CD4-positive, alpha-beta T cell (primary cell): ENCODE measurements around the gene TGFB1I1. TPM values are rescaled to one million over a fixed set of nuclear protein-coding genes. Genes with fewer than 3 reads are reported as not detected.

ENCODE experiments used
- ATAC-seq: fragments of 200-7000 bp; cut with Tn5 transposase; one replicate; pipeline ENCODE4 v1.10.0; 2022; ENCODE audit warnings: mild to moderate bottlenecking; ENCODE audit not compliant: poor library complexity
- CTCF ChIA-PET: fragments of 350-600 bp; sonication (Branson Sonifier 250); formaldehyde crosslinking; loops from one replicate; lab custom pipeline; 2021; ENCODE audit warnings: antibody characterized with exemption, inconsistent platforms; lab: Charles Lee
- POLR2A ChIA-PET: fragments of 350-600 bp; sonication (Branson Sonifier 250); formaldehyde crosslinking; loops from one replicate; lab custom pipeline; 2021; ENCODE audit warnings: antibody characterized with exemption, inconsistent platforms; lab: Charles Lee
- DNase-seq, 14 experiments: peaks; one replicate each; pipeline ENCODE4 v3.0.0-alpha.2; 2013 to 2020; ENCODE audit warnings: mixed read lengths in 2 of 14
- H3K27ac ChIP-seq, 2 donors: one replicate each; pipeline versions ENCODE4 v1.5.1 to v1.7.0; 2013; ENCODE audit warnings: low read length in 2 of 2, low read depth in 1 of 2, mild to moderate bottlenecking in 1 of 2
- H3K27me3 ChIP-seq, 2 experiments: 1 replicate in 1 of 2; 2 replicates in 1 of 2; pipeline versions ENCODE4 v1.6.1 to v1.7.0; 2013; ENCODE audit warnings: low read length in 2 of 2, control low read depth in 1 of 2, mild to moderate bottlenecking in 1 of 2, moderate library complexity in 1 of 2; ENCODE audit not compliant: insufficient read depth in 2 of 2, control insufficient read depth in 1 of 2
- H3K36me3 ChIP-seq: one replicate; pipeline ENCODE4 v1.6.1; 2013; ENCODE audit warnings: low read length, control low read depth; ENCODE audit not compliant: insufficient read depth
- H3K4me1 ChIP-seq: one replicate; pipeline ENCODE4 v1.6.1; 2013; ENCODE audit warnings: low read length, control low read depth; ENCODE audit not compliant: insufficient read depth
- H3K4me3 ChIP-seq: one replicate; pipeline ENCODE4 v1.5.1; 2013; ENCODE audit warnings: mild to moderate bottlenecking, low read length, moderate library complexity
- H3K9me3 ChIP-seq, 2 experiments: 1 replicate in 1 of 2; 2 replicates in 1 of 2; pipeline versions ENCODE4 v1.6.1 to v1.7.0; 2013; ENCODE audit warnings: low read length in 2 of 2, mild to moderate bottlenecking in 2 of 2, control low read depth in 1 of 2, moderate library complexity in 1 of 2; ENCODE audit not compliant: control insufficient read depth in 1 of 2, insufficient read depth in 1 of 2
- H3K27ac Mint-ChIP-seq: one replicate; pipeline ENCODE4 v1.8.0; 2020; ENCODE audit warnings: mixed read lengths
- H3K27me3 Mint-ChIP-seq: one replicate; pipeline ENCODE4 v1.8.0; 2021; ENCODE audit warnings: mixed read lengths
- H3K36me3 Mint-ChIP-seq: one replicate; pipeline ENCODE4 v1.8.0; 2021; ENCODE audit warnings: low read depth, mixed read lengths
- H3K4me1 Mint-ChIP-seq: one replicate; pipeline ENCODE4 v1.8.0; 2021; ENCODE audit warnings: low read depth, mixed read lengths
- H3K4me3 Mint-ChIP-seq: one replicate; pipeline ENCODE4 v1.8.0; 2020; ENCODE audit warnings: mild to moderate bottlenecking, mixed read lengths
- H3K9me3 Mint-ChIP-seq: one replicate; pipeline ENCODE4 v1.8.0; 2020; ENCODE audit warnings: mixed read lengths
- CTCF ChIP-seq: fragments of 200-600 bp; IDR thresholded peaks from one replicate; pipeline ENCODE4 v1.8.0; 2022; ENCODE audit warnings: antibody characterized with exemption, mild to moderate bottlenecking
- intact Hi-C, 2 experiments: fragments of 100-400 bp; cut with DNase I in 1 of 2; cut with micrococcal nuclease in 1 of 2; formaldehyde crosslinking; loops; one replicate each; pipeline versions ENCODE4 v1.15.1 to v1.9.0; 2023 to 2025; cut with DNase I, micrococcal nuclease
- total RNA-seq, 174 experiments: library from RNA in 2 of 174; stranded (reverse) in 2 of 174; gene quantifications; one replicate each; pipeline ENCODE4 v1.2.3 and lab custom pipeline; 2021 to 2026

TGFB1I1 gene
- total RNA-seq, 2 experiments from 2014 or later = 0.36 to 0.42 TPM

DNA sequence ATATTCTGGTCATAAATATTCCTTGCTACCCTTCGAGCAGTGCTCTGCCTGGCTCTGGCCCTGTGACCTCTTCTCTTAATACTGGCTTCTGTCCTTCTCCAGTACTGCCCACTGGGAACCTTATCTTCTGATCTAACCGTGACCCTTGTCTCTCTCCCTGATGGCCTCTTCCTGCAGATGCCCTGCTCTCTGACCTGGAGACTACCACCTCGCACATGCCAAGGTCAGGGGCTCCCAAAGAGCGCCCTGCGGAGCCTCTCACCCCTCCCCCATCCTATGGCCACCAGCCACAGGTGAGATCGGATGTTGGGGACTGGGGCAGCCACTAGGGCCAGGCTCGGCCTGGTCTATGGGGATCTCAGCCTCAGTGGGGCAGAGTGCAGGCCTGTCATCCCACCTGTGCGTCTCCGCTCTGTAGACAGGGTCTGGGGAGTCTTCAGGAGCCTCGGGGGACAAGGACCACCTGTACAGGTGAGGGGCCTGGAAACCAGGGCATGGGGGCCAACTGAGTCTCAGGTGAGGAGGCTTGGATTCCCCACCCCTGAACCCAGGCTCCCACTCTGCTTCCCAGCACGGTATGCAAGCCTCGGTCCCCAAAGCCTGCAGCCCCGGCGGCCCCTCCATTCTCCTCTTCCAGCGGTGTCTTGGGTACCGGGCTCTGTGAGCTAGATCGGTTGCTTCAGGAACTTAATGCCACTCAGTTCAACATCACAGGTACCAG, 1.5 kb downstream of the TGFB1I1 start:
- Histone ChIP-seq H3K27ac (no peak overlapping the region), H3K27me3 (peaks cover 10 to 24% of the 10 kb centered on the region in 2 experiments), H3K4me1 (peaks cover 47% of the 10 kb centered on the region), H3K9me3 (peaks cover 0 to 6% of the 10 kb centered on the region in 2 experiments), H3K36me3 (no peaks in the 10 kb centered on the region), H3K4me3 (no peak overlapping the region)
- TF ChIP-seq CTCF = no peak
- Mint-ChIP-seq H3K9me3 (no peaks in the 10 kb centered on the region), H3K4me1 (peaks cover 28% of the 10 kb centered on the region), H3K4me3 (no peak overlapping the region), H3K27me3 (peaks cover 13% of the 10 kb centered on the region), H3K36me3 (no peaks in the 10 kb centered on the region), H3K27ac (no peak overlapping the region)
- ChIA-PET POLR2A (no interaction called here), CTCF (no interaction called here)
- peak in 1 of 14 experiments; percentile 23 for DNase-seq
- ATAC-seq = no peak
- intact Hi-C loops = loop anchor here in 1 of 2 experiments (5.0 kb wide), 1 partner anchor 384 kb away; no protein-coding TSS in a partner anchor

- ChIA-PET CTCF (interaction anchor here (1.6 kb wide), 1 partner anchor 14 kb away, joined by 6 read pairs; no protein-coding TSS in a partner anchor), POLR2A (interaction anchor here (3.7 to 6.2 kb wide), 2 partner anchors 15 to 34 kb away, joined by 32 to 69 read pairs; partner anchors contain the start of genes ARMC5 and RUSF1)
- Histone ChIP-seq H3K4me3 (no peak overlapping the region), H3K4me1 (peaks cover 47% of the 10 kb centered on the region), H3K9me3 (peaks cover 0 to 6% of the 10 kb centered on the region in 2 experiments), H3K27ac (no peak overlapping the region), H3K36me3 (no peaks in the 10 kb centered on the region), H3K27me3 (peaks cover 10 to 24% of the 10 kb centered on the region in 2 experiments)
- H3K36me3 Mint-ChIP-seq = no peaks in the 10 kb centered on the region
- H3K4me3 Mint-ChIP-seq = peak overlapping the region; percentile 38
- peaks cover 13% of the 10 kb centered on the region for H3K27me3 Mint-ChIP-seq
- intact Hi-C loops = loop anchor here in 1 of 2 experiments (5.0 kb wide), 1 partner anchor 383 kb away; no protein-coding TSS in a partner anchor
- TF ChIP-seq CTCF = no peak
- H3K9me3 Mint-ChIP-seq = no peaks in the 10 kb centered on the region
- ATAC-seq (no peak), DNase-seq (peak in 1 of 14 experiments; percentile 9)
- H3K4me1 Mint-ChIP-seq = peaks cover 28% of the 10 kb centered on the region
- H3K27ac Mint-ChIP-seq = no peak overlapping the region
Observed at GRCh38 chr16:31474173-31474714, 2.3 kb downstream of the TGFB1I1 start.

DNA sequence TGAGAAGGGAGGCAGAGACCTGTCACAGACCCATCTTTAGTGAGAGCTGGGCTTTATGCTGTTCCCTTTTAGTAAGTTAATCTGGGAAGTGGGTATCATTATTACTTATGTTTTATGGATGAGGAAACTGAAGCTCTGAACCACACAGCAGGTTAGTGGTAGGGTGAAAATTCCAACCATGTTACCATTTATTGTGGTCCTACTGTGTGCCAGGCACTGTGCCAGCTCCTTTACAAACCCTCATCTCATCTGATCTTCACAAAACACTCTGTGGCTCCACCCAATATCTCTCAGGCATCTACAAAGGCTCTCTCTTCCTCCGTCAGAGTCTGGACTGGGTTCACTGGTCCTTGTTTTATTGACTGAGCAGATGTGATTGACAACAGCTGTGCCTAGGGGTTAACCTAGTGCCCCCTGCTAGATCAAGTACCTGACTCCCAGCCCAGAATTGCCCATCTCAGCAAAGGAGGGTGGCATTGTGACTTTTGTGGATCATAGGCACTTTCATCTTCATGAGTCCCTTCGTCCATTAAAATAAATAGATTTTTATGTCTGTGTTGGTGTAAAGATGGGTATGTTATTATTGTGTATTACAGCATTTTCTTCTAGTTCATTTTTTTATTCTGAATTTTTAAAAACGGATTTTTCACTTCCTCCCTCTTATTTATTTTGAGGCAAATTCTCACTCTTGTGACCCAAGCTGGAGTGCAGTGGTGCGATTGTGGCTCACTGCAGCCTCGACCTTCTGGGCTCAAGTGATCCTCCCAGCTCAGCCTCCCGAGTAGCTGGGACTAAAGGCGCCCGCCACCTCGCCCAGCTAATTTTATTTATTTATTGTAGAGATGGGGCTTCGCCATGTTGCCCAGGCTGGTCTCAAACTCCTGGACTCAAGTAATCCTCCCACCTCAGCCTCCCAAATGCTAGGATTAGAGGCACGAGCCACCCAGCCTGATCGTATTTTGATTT, 3.1 kb downstream of the TGFB1I1 start:
- intact Hi-C loops = loop anchor here in 1 of 2 experiments (5.0 kb wide), 1 partner anchor 382 kb away; no protein-coding TSS in a partner anchor
- H3K9me3 Mint-ChIP-seq = no peaks in the 10 kb centered on the region
- ATAC-seq (no peak), DNase-seq (no peak)
- H3K9me3 ChIP-seq = peaks cover 0 to 6% of the 10 kb centered on the region in 2 experiments
- no peak overlapping the region for H3K27ac ChIP-seq
- H3K36me3 ChIP-seq = no peaks in the 10 kb centered on the region
- no peak overlapping the region for H3K27ac Mint-ChIP-seq
- H3K36me3 Mint-ChIP-seq = no peaks in the 10 kb centered on the region
- no peak for TF ChIP-seq CTCF
- ChIA-PET POLR2A (interaction anchor here (1.0 to 6.2 kb wide), 5 partner anchors 13 to 399 kb away, joined by 3 to 69 read pairs (median 32); partner anchors contain the start of genes ARMC5, RUSF1 and ZNF267), CTCF (interaction anchor here (1.6 kb wide), 1 partner anchor 14 kb away, joined by 6 read pairs; no protein-coding TSS in a partner anchor)
- H3K4me1 ChIP-seq = peaks cover 47% of the 10 kb centered on the region
- peaks cover 13% of the 10 kb centered on the region for H3K27me3 Mint-ChIP-seq
- H3K4me3 Mint-ChIP-seq = peak overlapping the region; percentile 38
- peaks cover 28% of the 10 kb centered on the region for H3K4me1 Mint-ChIP-seq
- peaks cover 10 to 24% of the 10 kb centered on the region in 2 experiments for H3K27me3 ChIP-seq
- H3K4me3 ChIP-seq = no peak overlapping the region
